Measurements from ENCODE around the gene TMEM132C. TPM values are rescaled to one million over a fixed set of nuclear protein-coding genes. Genes with fewer than 3 reads are reported as not detected.

TMEM132C gene
- total and polyA plus RNA-seq, 2 of the 13 experiments (the other 11 are each of a cell fraction or from before 2014, with no cell fraction given) = not detected

- no peak overlapping the region for H3K27ac ChIP-seq (ENCODE audit: extremely low read length, insufficient read depth, low read length)
- no peak overlapping the region for H3K9ac ChIP-seq (ENCODE audit: insufficient read depth, low read depth, low read length)
- no peak overlapping the region for H3K4me2 ChIP-seq (ENCODE audit: low read depth, low read length)
- no peaks in the 10 kb centered on the region for H3K9me3 ChIP-seq (ENCODE audit: low read length)
- H3K4me1 ChIP-seq (ENCODE audit: insufficient read depth, low read length) = no peaks in the 10 kb centered on the region
- 2% methylated on average over 5 of the region's 6 CpGs for WGBS (ENCODE audit: low lambda C conversion rate)
- H2AFZ ChIP-seq (ENCODE audit: low read length) = no peak overlapping the region
- intact Hi-C loops (cut with micrococcal nuclease; ENCODE audit: unreplicated experiment) (no loop called here), in situ Hi-C loops (cut with HindIII; ENCODE audit: extremely low pct_ligation_motif_present, low pct_unique_long_range_greater_than_20kb) (no loop called here)
- no peak for TF ChIP-seq SMARCC2 (IDR thresholded peaks at IDR 0.05)
- no peak for TF ChIP-seq PTBP1 (IDR thresholded peaks at IDR 0.05; ENCODE audit: low read depth, low read length, poor library complexity, severe bottlenecking)
- TF ChIP-seq IRF9 (CRISPR knock-in tag; IDR thresholded peaks at IDR 0.05; ENCODE audit: borderline replicate concordance) = no peak
- no peak for TF ChIP-seq TRIM22 (IDR thresholded peaks at IDR 0.05)
- no peak for TF ChIP-seq ZNF296 (CRISPR knock-in tag; conservative IDR thresholded peaks at IDR 0.05)
- no peak for TF ChIP-seq DPF2 (CRISPR knock-in tag; IDR thresholded peaks at IDR 0.05; ENCODE audit: borderline replicate concordance, low read depth)
- TF ChIP-seq ADNP (CRISPR knock-in tag; IDR thresholded peaks at IDR 0.05) = no peak
- DNase-seq (ENCODE audit: low spot score) (no peak), ATAC-seq (no peak), FAIRE-seq (no peak)
- ChIA-PET CTCF (ENCODE audit: low intra/inter-chr PET ratio, low total read pairs) (no interaction called here), POLR2A (no interaction called here)
- no TSS peak for BruUV-seq (replicated peaks)
- no peak overlapping the region for H3K4me3 ChIP-seq (replicated peaks in 1 of 3; ENCODE audit: insufficient read depth in 1 of 3, low read depth in 2 of 3, low read length in 3 of 3)
- no peaks in the 10 kb centered on the region for H3K79me2 ChIP-seq (ENCODE audit: insufficient read depth, low read length)
- H3K27me3 ChIP-seq (ENCODE audit: control insufficient read depth in 1 of 2, insufficient read depth in 2 of 2, low read length in 2 of 2) = peaks cover 1 to 8% of the 10 kb centered on the region in 2 experiments; a peak in 2 of 5 replicates
- no peaks in the 10 kb centered on the region for H3K36me3 ChIP-seq (replicated peaks in 1 of 2; ENCODE audit: control insufficient read depth in 1 of 2, insufficient read depth in 2 of 2, low read length in 2 of 2)
- no peaks in the 10 kb centered on the region for H4K20me1 ChIP-seq (ENCODE audit: insufficient read depth, low read length)
Measured at GRCh38 chr12:128712622-128713021, 445.7 kb downstream of the TMEM132C start.
